ENCODE data around the gene GRID2.

DNA sequence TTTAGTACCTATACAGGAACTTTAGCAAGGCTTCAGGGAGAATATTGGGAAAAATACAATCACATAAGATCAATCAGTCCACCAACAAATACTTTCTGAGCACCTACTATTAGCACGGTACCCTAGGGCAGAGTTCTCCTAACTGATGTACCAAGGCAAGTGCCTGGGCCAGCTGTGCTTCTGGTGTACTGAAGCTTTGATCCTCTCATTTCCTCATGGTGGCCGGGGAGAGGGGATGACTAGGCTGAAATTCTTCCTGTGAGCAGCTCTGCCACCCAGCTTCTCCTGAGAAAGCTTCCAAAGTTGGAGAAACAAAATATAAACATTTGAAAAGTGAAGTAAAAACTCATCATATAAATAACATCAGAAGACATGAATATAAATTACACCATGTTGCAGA lies 1475.5 kb downstream of the GRID2 start:
- TF ChIP-seq, protein P1, sequence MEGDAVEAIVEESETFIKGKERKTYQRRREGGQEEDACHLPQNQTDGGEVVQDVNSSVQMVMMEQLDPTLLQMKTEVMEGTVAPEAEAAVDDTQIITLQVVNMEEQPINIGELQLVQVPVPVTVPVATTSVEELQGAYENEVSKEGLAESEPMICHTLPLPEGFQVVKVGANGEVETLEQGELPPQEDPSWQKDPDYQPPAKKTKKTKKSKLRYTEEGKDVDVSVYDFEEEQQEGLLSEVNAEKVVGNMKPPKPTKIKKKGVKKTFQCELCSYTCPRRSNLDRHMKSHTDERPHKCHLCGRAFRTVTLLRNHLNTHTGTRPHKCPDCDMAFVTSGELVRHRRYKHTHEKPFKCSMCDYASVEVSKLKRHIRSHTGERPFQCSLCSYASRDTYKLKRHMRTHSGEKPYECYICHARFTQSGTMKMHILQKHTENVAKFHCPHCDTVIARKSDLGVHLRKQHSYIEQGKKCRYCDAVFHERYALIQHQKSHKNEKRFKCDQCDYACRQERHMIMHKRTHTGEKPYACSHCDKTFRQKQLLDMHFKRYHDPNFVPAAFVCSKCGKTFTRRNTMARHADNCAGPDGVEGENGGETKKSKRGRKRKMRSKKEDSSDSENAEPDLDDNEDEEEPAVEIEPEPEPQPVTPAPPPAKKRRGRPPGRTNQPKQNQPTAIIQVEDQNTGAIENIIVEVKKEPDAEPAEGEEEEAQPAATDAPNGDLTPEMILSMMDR (conservative IDR thresholded peaks at IDR 0.05 in 1 of 2, IDR thresholded peaks at IDR 0.05 in 1 of 2; ENCODE audit: low read depth in 1 of 2, low read length in 2 of 2), result no peak
- no peak for TF ChIP-seq EZH2 (IDR thresholded peaks at IDR 0.05; ENCODE audit: low read length, missing control alignments)

Data from fibroblast of lung (primary cell).